22Rv1 (cell line): Measurements from ENCODE around the gene RET.

Source experiments
- H3K27ac ChIP-seq: fragments of 450-650 bp; 2 replicates; pipeline ENCODE4 v1.5.1; 2017
- ZFX ChIP-seq: fragments of 450-650 bp; IDR thresholded peaks from 2 replicates; pipeline ENCODE4 v1.6.1; 2017; ENCODE audit warnings: antibody characterized with exemption, borderline replicate concordance
- TF ChIP-seq, protein P1 (sequence below): fragments of 450-650 bp; IDR thresholded peaks from 2 replicates; pipeline ENCODE4 v1.5.1; 2017; ENCODE audit warnings: mild to moderate bottlenecking

RET gene

GRCh38 chr10:43128958-43129706, 52.3 kb downstream of the RET start:
- no peak overlapping the region for H3K27ac ChIP-seq
- TF ChIP-seq ZFX = no peak
- TF ChIP-seq, protein P1, sequence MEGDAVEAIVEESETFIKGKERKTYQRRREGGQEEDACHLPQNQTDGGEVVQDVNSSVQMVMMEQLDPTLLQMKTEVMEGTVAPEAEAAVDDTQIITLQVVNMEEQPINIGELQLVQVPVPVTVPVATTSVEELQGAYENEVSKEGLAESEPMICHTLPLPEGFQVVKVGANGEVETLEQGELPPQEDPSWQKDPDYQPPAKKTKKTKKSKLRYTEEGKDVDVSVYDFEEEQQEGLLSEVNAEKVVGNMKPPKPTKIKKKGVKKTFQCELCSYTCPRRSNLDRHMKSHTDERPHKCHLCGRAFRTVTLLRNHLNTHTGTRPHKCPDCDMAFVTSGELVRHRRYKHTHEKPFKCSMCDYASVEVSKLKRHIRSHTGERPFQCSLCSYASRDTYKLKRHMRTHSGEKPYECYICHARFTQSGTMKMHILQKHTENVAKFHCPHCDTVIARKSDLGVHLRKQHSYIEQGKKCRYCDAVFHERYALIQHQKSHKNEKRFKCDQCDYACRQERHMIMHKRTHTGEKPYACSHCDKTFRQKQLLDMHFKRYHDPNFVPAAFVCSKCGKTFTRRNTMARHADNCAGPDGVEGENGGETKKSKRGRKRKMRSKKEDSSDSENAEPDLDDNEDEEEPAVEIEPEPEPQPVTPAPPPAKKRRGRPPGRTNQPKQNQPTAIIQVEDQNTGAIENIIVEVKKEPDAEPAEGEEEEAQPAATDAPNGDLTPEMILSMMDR = no peak

- no peak overlapping the region for H3K27ac ChIP-seq
- TF ChIP-seq, protein P1 = no peak
- TF ChIP-seq ZFX = no peak
Observed at GRCh38 chr10:43130770-43131171, 53.9 kb downstream of the RET start.

- H3K27ac ChIP-seq = no peak overlapping the region
- TF ChIP-seq, protein P1 = no peak
- no peak for TF ChIP-seq ZFX
Observed at GRCh38 chr10:43131256-43131655, 54.4 kb downstream of the RET start.

DNA sequence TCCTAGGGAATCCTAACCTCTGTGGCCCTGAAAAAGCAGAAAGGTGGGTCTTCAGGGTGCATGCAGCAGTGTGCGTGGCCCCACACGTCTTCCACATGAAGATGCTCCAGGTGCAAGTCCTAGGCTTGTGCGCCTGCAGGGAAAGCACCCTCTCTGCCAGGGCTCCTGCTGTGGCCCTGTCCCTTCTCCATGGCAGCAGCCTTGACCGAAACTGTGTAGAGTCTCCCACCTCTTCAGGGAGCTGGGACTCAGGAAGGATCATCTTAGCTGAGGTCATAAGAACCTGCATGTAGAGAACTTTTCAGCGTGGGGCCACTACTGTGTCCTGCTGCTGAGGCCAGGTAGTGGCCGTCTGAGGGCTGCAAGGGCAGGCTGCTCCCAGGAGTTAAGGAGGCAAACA, 55.0 kb downstream of the RET start:
- TF ChIP-seq ZFX = no peak
- TF ChIP-seq, protein P1 = no peak
- no peak overlapping the region for H3K27ac ChIP-seq

- H3K27ac ChIP-seq = no peak overlapping the region
- TF ChIP-seq, protein P1 = no peak
- TF ChIP-seq ZFX = no peak
Observed at GRCh38 chr10:43132867-43133787, 56.3 kb downstream of the RET start.

- no peak overlapping the region for H3K27ac ChIP-seq
- TF ChIP-seq ZFX = no peak
- TF ChIP-seq, protein P1 = no peak
Observed at GRCh38 chr10:43134126-43134905, 57.4 kb downstream of the RET start.
